ENCODE data around the gene CNTNAP3. TPM values are rescaled to one million over a fixed set of nuclear protein-coding genes. Genes with fewer than 3 reads are reported as not detected.
"Not testable (repeated sequence)": the region's sequence is repeated elsewhere in the genome, so short reads cannot be mapped to it uniquely, and the experiment has no call there.

The CNTNAP3 gene
- total RNA-seq, 1 donor from 2014 or later: 20.0 TPM

GRCh38 chr9:39073537-39073936, 214.4 kb downstream of the CNTNAP3 start:
- not testable (repeated sequence) for DNase-seq (ENCODE audit: low spot score)

GRCh38 chr9:39067683-39068082, 220.3 kb downstream of the CNTNAP3 start:
- DNase-seq (ENCODE audit: low spot score): not testable (repeated sequence)

GRCh38 chr9:39062966-39063365, 225.0 kb downstream of the CNTNAP3 start:
- DNase-seq (ENCODE audit: low spot score): not testable (repeated sequence)

- not testable (repeated sequence) for DNase-seq (ENCODE audit: low spot score)
Observed at GRCh38 chr9:39054453-39054852, 233.5 kb downstream of the CNTNAP3 start.

GRCh38 chr9:39046833-39047232, 241.1 kb downstream of the CNTNAP3 start:
- not testable (repeated sequence) for DNase-seq (ENCODE audit: low spot score)

- DNase-seq (ENCODE audit: low spot score): not testable (repeated sequence)
Observed at GRCh38 chr9:39042352-39042803, 245.6 kb downstream of the CNTNAP3 start.

GRCh38 chr9:39041774-39042173, 246.2 kb downstream of the CNTNAP3 start:
- not testable (repeated sequence) for DNase-seq (ENCODE audit: low spot score)

- DNase-seq (ENCODE audit: low spot score): peak; percentile 32
Observed at GRCh38 chr9:39039148-39039547, 248.8 kb downstream of the CNTNAP3 start.

GRCh38 chr9:39038221-39038620, 249.7 kb downstream of the CNTNAP3 start:
- not testable (repeated sequence) for DNase-seq (ENCODE audit: low spot score)

GRCh38 chr9:39033849-39034248, 254.1 kb downstream of the CNTNAP3 start:
- DNase-seq (ENCODE audit: low spot score): not testable (repeated sequence)

GRCh38 chr9:39030204-39031019, 257.6 kb downstream of the CNTNAP3 start:
- DNase-seq (ENCODE audit: low spot score): not testable (repeated sequence)

- DNase-seq (ENCODE audit: low spot score): not testable (repeated sequence)
Observed at GRCh38 chr9:39028855-39029254, 259.1 kb downstream of the CNTNAP3 start.

- DNase-seq (ENCODE audit: low spot score): not testable (repeated sequence)
Observed at GRCh38 chr9:39028168-39028567, 259.8 kb downstream of the CNTNAP3 start.

GRCh38 chr9:39025911-39026588, 261.9 kb downstream of the CNTNAP3 start:
- not testable (repeated sequence) for DNase-seq (ENCODE audit: low spot score)

Other genes with a start within 250 kb of the CNTNAP3 start
- 2.4 TPM for gene SPATA31A1, start 67.5 kb upstream of the CNTNAP3 start, total RNA-seq (ENCODE audit: insufficient read depth, low replicate concordance)